AG09309 (cell line): ENCODE measurements around the gene OMP.

ENCODE experiments used
- DNase-seq: peaks from one replicate; pipeline ENCODE4 v3.0.0-alpha.2; 2010; ENCODE audit warnings: low read depth
- H3K4me3 ChIP-seq: 2 replicates; pipeline ENCODE4 v1.5.1; 2011; ENCODE audit warnings: mild to moderate bottlenecking, low read depth, low read length, moderate library complexity; ENCODE audit not compliant: control insufficient read depth
- TF ChIP-seq, protein P1 (sequence below): IDR thresholded peaks from 2 replicates; pipeline ENCODE4 v1.5.1; 2011; ENCODE audit warnings: mild to moderate bottlenecking, low read depth, low read length, inconsistent platforms; ENCODE audit not compliant: insufficient read depth, control insufficient read depth; ENCODE audit errors: missing control alignments

OMP gene

DNA sequence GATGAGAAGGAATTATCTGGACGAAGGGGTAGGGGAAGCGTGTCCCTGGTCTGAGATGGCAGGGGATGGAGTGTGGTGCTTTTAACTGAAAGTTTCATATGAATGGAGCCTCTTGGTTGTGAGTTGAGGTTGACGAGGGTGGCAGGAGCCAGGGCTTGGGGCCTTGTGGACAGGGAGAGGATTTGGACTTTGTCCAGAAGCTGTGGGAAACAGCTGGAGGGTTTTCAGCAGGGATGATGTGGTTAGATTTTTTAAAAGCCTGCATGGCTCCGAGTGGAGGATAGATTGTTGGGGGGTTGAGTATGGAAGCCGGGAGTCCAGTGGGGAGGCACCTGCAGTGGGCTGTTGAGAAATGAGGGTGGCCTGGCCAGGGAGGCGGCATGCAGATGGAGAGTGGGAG, 50.2 kb downstream of the OMP start:
- DNase-seq, result no peak
- H3K4me3 ChIP-seq, result no peak overlapping the region
- TF ChIP-seq, protein P1, sequence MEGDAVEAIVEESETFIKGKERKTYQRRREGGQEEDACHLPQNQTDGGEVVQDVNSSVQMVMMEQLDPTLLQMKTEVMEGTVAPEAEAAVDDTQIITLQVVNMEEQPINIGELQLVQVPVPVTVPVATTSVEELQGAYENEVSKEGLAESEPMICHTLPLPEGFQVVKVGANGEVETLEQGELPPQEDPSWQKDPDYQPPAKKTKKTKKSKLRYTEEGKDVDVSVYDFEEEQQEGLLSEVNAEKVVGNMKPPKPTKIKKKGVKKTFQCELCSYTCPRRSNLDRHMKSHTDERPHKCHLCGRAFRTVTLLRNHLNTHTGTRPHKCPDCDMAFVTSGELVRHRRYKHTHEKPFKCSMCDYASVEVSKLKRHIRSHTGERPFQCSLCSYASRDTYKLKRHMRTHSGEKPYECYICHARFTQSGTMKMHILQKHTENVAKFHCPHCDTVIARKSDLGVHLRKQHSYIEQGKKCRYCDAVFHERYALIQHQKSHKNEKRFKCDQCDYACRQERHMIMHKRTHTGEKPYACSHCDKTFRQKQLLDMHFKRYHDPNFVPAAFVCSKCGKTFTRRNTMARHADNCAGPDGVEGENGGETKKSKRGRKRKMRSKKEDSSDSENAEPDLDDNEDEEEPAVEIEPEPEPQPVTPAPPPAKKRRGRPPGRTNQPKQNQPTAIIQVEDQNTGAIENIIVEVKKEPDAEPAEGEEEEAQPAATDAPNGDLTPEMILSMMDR, result no peak
